Stomach (tissue), 4 donors: ENCODE results near the gene CKAP2.
"Not testable (repeated sequence)": the region's sequence is repeated elsewhere in the genome, so short reads cannot be mapped to it uniquely, and the experiment has no call there.

Source experiments
- CTCF ChIP-seq, 7 experiments: fragments of 450-650 bp in 4 of 7; fragments of 200-600 bp in 3 of 7; sonication (generic) in 3 of 7; IDR thresholded peaks; one replicate each; pipeline ENCODE4 v1.5.1; 2016 to 2019; ENCODE audit warnings: antibody characterized with exemption in 7 of 7, control low read depth in 2 of 7, mild to moderate bottlenecking in 1 of 7
- POLR2AphosphoS5 ChIP-seq, 3 donors: sonication (generic); formaldehyde crosslinking; IDR thresholded peaks; one replicate each; pipeline ENCODE4 v1.6.1; 2016; ENCODE audit warnings: antibody characterized with exemption in 3 of 3

GRCh38 chr13:52488763-52489162, 33.5 kb downstream of the CKAP2 start:
- TF ChIP-seq CTCF, POLR2AphosphoS5 (IDR thresholded peaks at IDR 0.05): not testable (repeated sequence)
